PC-9 (cell line): ENCODE results near the gene HADH.

ENCODE experiments used
- CTCF ChIP-seq: fragments of 200-600 bp; sonication (generic); conservative IDR thresholded peaks from 2 replicates; pipeline ENCODE4 v1.6.1; 2017; ENCODE audit warnings: mixed run types, antibody characterized with exemption, mild to moderate bottlenecking, moderate library complexity
- EZH2 ChIP-seq: fragments of 200-600 bp; sonication (generic); IDR thresholded peaks from 2 replicates; pipeline ENCODE4 v1.8.0; 2017; ENCODE audit warnings: antibody characterized with exemption, low read depth

- TF ChIP-seq CTCF (no peak), EZH2 (no peak)
Measured at GRCh38 chr4:107987916-107988762, 1.6 kb upstream of the HADH start.
